HEK293T (cell line): Measurements from ENCODE around the gene FAM20B.

Source experiments
- CTCF ChIA-PET: fragments of 350-600 bp; formaldehyde crosslinking; extraction: SDS; loops from one replicate; lab custom pipeline; 2021; ENCODE audit warnings: antibody characterized with exemption, inconsistent platforms; lab: Yijun Ruan, JAX
- POLR2A ChIA-PET: fragments of 350-600 bp; formaldehyde crosslinking; extraction: SDS; loops from one replicate; lab custom pipeline; 2020; ENCODE audit warnings: antibody characterized with exemption, inconsistent platforms; lab: Yijun Ruan, JAX
- DNase-seq: peaks from one replicate; pipeline ENCODE4 v3.0.0; 2012; ENCODE audit warnings: mixed read lengths; ENCODE audit errors: extremely low spot score
- ARNT ChIP-seq: fragments of 450-650 bp; IDR thresholded peaks from 2 replicates; pipeline ENCODE4 v1.6.1; 2017; ENCODE audit warnings: mild to moderate bottlenecking
- BHLHE40 ChIP-seq: fragments of 450-650 bp; IDR thresholded peaks from 2 replicates; pipeline ENCODE4 v1.6.1; 2016; ENCODE audit warnings: mild to moderate bottlenecking, moderate library complexity, borderline replicate concordance
- CTBP1 ChIP-seq: fragments of 450-650 bp; IDR thresholded peaks from 2 replicates; pipeline ENCODE4 v1.6.1; 2016; ENCODE audit warnings: borderline replicate concordance
- ELF4 ChIP-seq: fragments of 450-650 bp; IDR thresholded peaks from 2 replicates; pipeline ENCODE4 v1.6.1; 2017; ENCODE audit warnings: antibody characterized with exemption
- FOXA1 ChIP-seq: fragments of 450-650 bp; IDR thresholded peaks from 2 replicates; pipeline ENCODE4 v1.6.1; 2016; ENCODE audit warnings: mild to moderate bottlenecking
- FOXK2 ChIP-seq: fragments of 450-650 bp; IDR thresholded peaks from 2 replicates; pipeline ENCODE4 v1.6.1; 2016; ENCODE audit warnings: mild to moderate bottlenecking
- FOXM1 ChIP-seq: fragments of 450-650 bp; IDR thresholded peaks from 2 replicates; pipeline ENCODE4 v1.6.1; 2017; ENCODE audit warnings: mild to moderate bottlenecking, borderline replicate concordance
- HDGF ChIP-seq: fragments of 450-650 bp; IDR thresholded peaks from 2 replicates; pipeline ENCODE4 v1.6.1; 2017; ENCODE audit warnings: antibody characterized with exemption, borderline replicate concordance
- L3MBTL2 ChIP-seq: fragments of 450-650 bp; conservative IDR thresholded peaks from 2 replicates; pipeline ENCODE4 v1.6.1; 2016; ENCODE audit warnings: mild to moderate bottlenecking
- LEF1 ChIP-seq: fragments of 450-650 bp; IDR thresholded peaks from 2 replicates; pipeline ENCODE4 v1.6.1; 2017; ENCODE audit warnings: mild to moderate bottlenecking, borderline replicate concordance
- NFRKB ChIP-seq: fragments of 450-650 bp; IDR thresholded peaks from 2 replicates; pipeline ENCODE4 v1.6.1; 2016; ENCODE audit warnings: mild to moderate bottlenecking, moderate library complexity
- PKNOX1 ChIP-seq: fragments of 450-650 bp; IDR thresholded peaks from 2 replicates; pipeline ENCODE4 v1.6.1; 2016
- SP1 ChIP-seq: fragments of 450-650 bp; IDR thresholded peaks from 2 replicates; pipeline ENCODE4 v1.6.1; 2017
- SUZ12 ChIP-seq: fragments of 450-650 bp; IDR thresholded peaks from 2 replicates; pipeline ENCODE4 v1.6.1; 2016; ENCODE audit warnings: mild to moderate bottlenecking
- TARDBP ChIP-seq: fragments of 450-650 bp; IDR thresholded peaks from 2 replicates; pipeline ENCODE4 v1.6.1; 2016
- ZNF384 ChIP-seq: fragments of 450-650 bp; IDR thresholded peaks from 2 replicates; pipeline ENCODE4 v1.6.1; 2016

Gene FAM20B

GRCh38 chr1:179010671-179011070 is 15.0 kb upstream of the FAM20B start:
- POLR2A ChIA-PET = no interaction called here
- CTCF ChIA-PET = no interaction called here

GRCh38 chr1:179012038-179012437 is 13.7 kb upstream of the FAM20B start:
- TF ChIP-seq L3MBTL2 (no peak), SP1 (no peak), FOXA1 (no peak), ZNF384 (no peak), HDGF (no peak), CTBP1 (no peak), ELF4 (no peak), FOXK2 (no peak), ARNT (no peak), SUZ12 (no peak), PKNOX1 (no peak), LEF1 (no peak), NFRKB (no peak), TARDBP (no peak), FOXM1 (no peak), BHLHE40 (no peak)
- DNase-seq = no peak
- ChIA-PET POLR2A (no interaction called here), CTCF (no interaction called here)

More at GRCh38 chr1:179010671-179011070, 15.0 kb upstream of the FAM20B start:
- no peak for TF ChIP-seq L3MBTL2
- TF ChIP-seq SP1 = no peak
- no peak for TF ChIP-seq PKNOX1
- no peak for TF ChIP-seq ELF4
- TF ChIP-seq FOXA1 = no peak
- TF ChIP-seq HDGF = no peak
- no peak for TF ChIP-seq BHLHE40
- no peak for TF ChIP-seq ARNT
- TF ChIP-seq LEF1 = no peak
- TF ChIP-seq ZNF384 = no peak
- no peak for TF ChIP-seq FOXK2
- TF ChIP-seq CTBP1 = no peak
- no peak for TF ChIP-seq TARDBP
- DNase-seq = no peak

DNA sequence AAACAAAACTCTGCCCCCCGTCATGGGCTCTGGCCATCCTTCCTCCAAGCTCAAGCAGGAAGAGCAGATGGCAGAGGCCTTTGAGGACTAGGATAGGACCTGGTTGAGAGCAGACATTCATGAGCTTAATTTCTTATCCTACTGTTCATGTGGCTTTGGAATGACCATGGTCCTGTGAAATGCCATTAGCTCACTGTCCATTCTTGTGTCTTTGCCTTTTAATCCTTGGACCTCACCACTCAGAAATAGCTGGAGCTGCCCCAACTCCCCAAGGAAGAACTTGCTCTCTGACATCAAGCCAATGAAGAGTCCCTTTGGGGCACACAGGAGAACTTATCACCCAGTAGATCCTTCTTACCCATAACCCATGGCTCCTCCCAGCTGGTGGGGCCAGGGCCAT is 11.6 kb upstream of the FAM20B start:
- TF ChIP-seq CTBP1 (no peak), PKNOX1 (no peak), TARDBP (no peak), FOXM1 (no peak), ELF4 (no peak), SUZ12 (no peak), L3MBTL2 (no peak), FOXK2 (no peak), NFRKB (no peak), BHLHE40 (no peak)
- CTCF ChIA-PET = interaction anchor here (0.8 to 1.0 kb wide), 2 partner anchors 11 to 246 kb away, joined by 4 to 6 read pairs; no protein-coding TSS in a partner anchor
- no peak for DNase-seq
- POLR2A ChIA-PET = no interaction called here

DNA sequence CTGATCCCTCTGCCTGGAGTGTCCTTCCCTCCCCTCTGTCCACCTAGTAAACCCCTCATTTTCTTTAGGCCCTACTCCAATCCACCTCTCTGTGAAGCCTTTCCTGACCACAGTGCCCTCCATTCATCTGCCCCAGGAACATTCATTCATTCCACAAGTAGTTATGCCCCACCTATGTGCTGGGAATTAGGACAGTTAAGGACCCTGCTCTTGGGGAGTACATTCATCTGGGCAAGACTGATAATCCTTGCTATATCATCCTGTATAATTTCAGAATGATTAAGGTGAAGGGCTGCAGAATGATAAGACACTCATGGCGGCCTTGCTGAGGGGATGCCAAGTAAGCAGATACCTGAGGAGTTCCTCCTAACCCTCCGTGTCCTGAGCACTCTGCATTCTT is 10.3 kb upstream of the FAM20B start:
- CTCF ChIA-PET = no interaction called here
- DNase-seq = no peak
- no peak for TF ChIP-seq ZNF384
- POLR2A ChIA-PET = no interaction called here

GRCh38 chr1:179016706-179017382 is 8.8 kb upstream of the FAM20B start:
- ChIA-PET CTCF (interaction anchor here (1.5 kb wide), 1 partner anchor 14 kb away, joined by 10 read pairs; no protein-coding TSS in a partner anchor), POLR2A (interaction anchor here (1.0 kb wide), 1 partner anchor 13 kb away, joined by 3 read pairs; no protein-coding TSS in a partner anchor)
- TF ChIP-seq NFRKB (no peak), SUZ12 (no peak), PKNOX1 (no peak), FOXK2 (no peak), L3MBTL2 (no peak), HDGF (no peak), FOXA1 (no peak), CTBP1 (no peak), ELF4 (no peak), SP1 (no peak), BHLHE40 (no peak), LEF1 (no peak), FOXM1 (no peak), ARNT (no peak), ZNF384 (no peak), TARDBP (no peak)
- DNase-seq = peak; percentile 60
